Epithelial cell of esophagus (primary cell): ENCODE data around the gene NRG3.

ENCODE experiments used
- DNase-seq: peaks from one replicate; pipeline ENCODE4 v3.0.0; 2010; ENCODE audit warnings: low read depth
- H3K4me3 ChIP-seq: 2 replicates; pipeline ENCODE4 v1.5.1; 2011; ENCODE audit warnings: mild to moderate bottlenecking, low read length, control low read depth
- TF ChIP-seq, protein P1 (sequence below): IDR thresholded peaks from 2 replicates; pipeline ENCODE4 v1.5.1; 2011; ENCODE audit warnings: low read depth, mild to moderate bottlenecking, low read length, control low read depth, inconsistent platforms; ENCODE audit not compliant: insufficient read depth; ENCODE audit errors: missing control alignments

NRG3 gene

DNA sequence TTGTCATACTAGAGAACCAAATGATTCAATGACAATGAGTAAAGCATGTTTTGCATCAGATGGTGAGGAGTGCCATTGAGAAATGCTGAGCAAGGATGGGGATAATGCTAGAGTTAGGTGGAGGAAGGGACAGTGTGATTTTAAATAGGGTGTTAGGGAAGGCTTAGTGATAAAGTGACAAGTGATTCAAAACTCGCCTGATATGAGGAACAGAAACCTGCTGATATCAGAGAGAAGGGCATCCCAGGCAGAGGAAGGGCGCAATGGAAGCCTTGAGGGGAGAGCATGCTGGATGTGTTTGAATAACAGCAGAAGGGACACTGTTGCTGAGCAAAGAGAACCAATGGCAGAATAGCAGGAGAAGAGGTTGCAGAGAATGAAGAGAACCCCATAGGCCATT is 196.2 kb downstream of the NRG3 start:
- DNase-seq: no peak
- TF ChIP-seq, protein P1, sequence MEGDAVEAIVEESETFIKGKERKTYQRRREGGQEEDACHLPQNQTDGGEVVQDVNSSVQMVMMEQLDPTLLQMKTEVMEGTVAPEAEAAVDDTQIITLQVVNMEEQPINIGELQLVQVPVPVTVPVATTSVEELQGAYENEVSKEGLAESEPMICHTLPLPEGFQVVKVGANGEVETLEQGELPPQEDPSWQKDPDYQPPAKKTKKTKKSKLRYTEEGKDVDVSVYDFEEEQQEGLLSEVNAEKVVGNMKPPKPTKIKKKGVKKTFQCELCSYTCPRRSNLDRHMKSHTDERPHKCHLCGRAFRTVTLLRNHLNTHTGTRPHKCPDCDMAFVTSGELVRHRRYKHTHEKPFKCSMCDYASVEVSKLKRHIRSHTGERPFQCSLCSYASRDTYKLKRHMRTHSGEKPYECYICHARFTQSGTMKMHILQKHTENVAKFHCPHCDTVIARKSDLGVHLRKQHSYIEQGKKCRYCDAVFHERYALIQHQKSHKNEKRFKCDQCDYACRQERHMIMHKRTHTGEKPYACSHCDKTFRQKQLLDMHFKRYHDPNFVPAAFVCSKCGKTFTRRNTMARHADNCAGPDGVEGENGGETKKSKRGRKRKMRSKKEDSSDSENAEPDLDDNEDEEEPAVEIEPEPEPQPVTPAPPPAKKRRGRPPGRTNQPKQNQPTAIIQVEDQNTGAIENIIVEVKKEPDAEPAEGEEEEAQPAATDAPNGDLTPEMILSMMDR: no peak
- no peak overlapping the region for H3K4me3 ChIP-seq

DNA sequence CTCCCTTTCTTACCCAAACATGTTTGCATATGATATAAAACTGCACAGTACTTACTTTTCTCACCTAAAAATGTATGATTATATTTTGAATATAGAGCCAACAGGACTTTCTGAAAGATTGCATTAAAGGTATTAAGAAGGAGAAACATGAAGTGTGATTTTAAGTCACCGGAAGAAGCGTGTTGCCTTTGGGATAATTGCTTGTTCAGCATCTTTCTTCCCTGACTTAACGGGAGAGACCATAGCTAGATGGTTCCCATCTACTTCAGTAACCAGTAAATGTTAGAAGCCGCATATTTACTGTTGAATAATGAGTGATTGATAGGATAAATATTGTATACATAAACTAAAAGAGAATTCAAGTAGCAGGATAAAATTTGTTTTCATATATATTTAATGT is 197.1 kb downstream of the NRG3 start:
- H3K4me3 ChIP-seq: no peak overlapping the region
- TF ChIP-seq, protein P1: no peak
- no peak for DNase-seq

DNA sequence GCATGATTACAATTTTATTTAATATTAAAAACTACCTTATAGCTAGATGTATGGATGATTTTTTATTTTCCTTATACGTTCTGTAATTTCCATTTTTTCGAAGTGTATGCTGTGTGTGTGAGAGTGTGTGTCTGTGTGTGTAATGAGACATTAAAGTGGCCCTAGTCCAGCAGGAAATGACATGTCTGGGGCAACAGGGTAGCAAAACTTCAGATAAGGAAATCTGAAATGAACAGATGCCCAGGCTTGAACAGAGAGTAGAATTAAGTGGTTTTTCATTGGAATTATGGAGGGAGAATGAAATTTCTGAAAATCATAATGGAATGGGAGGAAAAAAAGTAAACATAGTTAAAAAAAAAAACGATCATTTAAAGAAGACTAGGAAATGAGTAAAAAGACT is 200.6 kb downstream of the NRG3 start:
- DNase-seq: no peak
- no peak overlapping the region for H3K4me3 ChIP-seq
- TF ChIP-seq, protein P1: no peak

DNA sequence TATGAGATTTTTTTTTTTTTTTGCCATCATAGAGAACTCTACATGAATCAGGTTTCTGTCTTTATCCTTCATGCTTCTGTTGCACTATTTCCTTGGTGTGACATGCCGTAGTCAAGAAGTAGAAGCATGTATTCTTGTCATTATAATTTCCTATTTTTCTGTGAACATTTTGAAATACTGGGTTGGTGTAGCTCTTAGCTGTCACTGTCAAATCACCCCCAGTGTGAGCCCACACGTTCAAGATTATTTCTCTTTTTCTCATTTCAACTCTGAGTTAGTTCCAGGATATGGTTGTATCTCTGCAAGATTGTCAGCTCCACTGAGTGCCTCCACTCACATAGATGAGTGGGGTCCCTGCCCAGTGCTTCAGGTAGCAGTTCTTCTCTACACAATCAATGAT is 209.5 kb downstream of the NRG3 start:
- no peak overlapping the region for H3K4me3 ChIP-seq
- TF ChIP-seq, protein P1: no peak
- DNase-seq: no peak

DNA sequence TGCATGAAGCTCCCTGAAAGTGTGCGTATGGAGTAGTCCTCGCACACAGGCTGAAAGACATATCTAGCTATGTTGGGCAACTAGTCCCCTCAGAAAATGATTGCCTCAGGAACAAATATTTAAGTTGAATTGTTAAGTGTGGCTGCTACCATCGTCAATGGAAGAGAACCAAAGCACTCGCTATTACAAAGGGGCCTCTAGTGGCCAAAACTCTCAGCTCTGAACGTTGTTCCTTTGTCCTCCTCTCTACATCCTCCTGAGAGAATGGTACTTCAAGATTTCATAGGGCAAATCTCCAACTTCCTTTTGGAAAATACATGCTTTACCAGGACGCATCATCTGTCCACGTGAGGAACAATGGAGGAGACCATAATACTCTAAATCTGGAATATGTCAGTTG is 209.9 kb downstream of the NRG3 start:
- no peak for DNase-seq
- H3K4me3 ChIP-seq: no peak overlapping the region
- TF ChIP-seq, protein P1: no peak

DNA sequence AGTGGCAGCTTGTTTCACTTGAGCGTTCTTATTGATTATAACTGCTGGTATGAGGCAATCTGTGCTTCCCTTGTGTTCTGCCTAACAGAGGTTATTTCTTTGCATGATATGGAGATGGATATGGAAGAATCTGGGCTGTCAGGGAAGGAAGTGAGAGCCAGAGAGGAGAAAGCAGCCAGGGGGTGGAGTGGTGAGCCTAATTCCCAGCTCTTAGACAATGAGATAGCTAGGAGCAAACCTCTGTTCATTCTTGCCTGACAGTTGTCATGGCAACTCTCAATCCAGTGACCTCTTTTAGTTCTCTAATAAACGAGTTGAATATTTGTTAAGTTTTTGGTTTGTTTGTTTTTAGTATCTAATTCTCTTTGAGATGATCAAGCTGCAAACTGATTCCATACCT is 214.3 kb downstream of the NRG3 start:
- no peak overlapping the region for H3K4me3 ChIP-seq
- TF ChIP-seq, protein P1: no peak
- no peak for DNase-seq

DNA sequence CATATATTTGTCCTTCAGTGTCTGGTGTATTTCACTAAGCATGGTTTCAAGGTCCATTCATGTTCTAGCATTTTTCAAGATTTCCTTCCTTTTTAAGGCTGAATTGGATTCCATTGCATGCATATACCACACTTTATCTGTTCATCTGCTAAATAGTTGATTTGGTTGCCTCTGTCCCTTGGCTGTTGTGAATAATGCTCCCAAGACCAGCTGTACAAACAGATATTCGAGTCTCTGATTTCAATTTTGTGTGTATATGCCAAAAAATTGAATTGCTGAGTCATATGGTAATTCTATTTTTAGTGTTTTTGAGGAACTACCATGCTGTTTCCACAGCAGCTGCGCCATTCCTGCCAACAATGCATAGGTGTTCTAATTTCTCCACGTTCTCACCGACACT is 216.4 kb downstream of the NRG3 start:
- no peak overlapping the region for H3K4me3 ChIP-seq
- no peak for DNase-seq
- TF ChIP-seq, protein P1: no peak
